CD4-positive, alpha-beta T cell (primary cell): ENCODE results near the gene KRT2. TPM values are rescaled to one million over a fixed set of nuclear protein-coding genes. Genes with fewer than 3 reads are reported as not detected.

Source experiments
- ATAC-seq: fragments of 200-7000 bp; cut with Tn5 transposase; one replicate; pipeline ENCODE4 v1.10.0; 2022; ENCODE audit warnings: mild to moderate bottlenecking; ENCODE audit not compliant: poor library complexity
- CTCF ChIA-PET: fragments of 350-600 bp; sonication (Branson Sonifier 250); formaldehyde crosslinking; loops from one replicate; lab custom pipeline; 2021; ENCODE audit warnings: antibody characterized with exemption, inconsistent platforms; lab: Charles Lee
- POLR2A ChIA-PET: fragments of 350-600 bp; sonication (Branson Sonifier 250); formaldehyde crosslinking; loops from one replicate; lab custom pipeline; 2021; ENCODE audit warnings: antibody characterized with exemption, inconsistent platforms; lab: Charles Lee
- DNase-seq, 14 experiments: peaks; one replicate each; pipeline ENCODE4 v3.0.0-alpha.2; 2013 to 2020; ENCODE audit warnings: mixed read lengths in 2 of 14
- H3K27ac ChIP-seq, 2 donors: one replicate each; pipeline versions ENCODE4 v1.5.1 to v1.7.0; 2013; ENCODE audit warnings: low read length in 2 of 2, low read depth in 1 of 2, mild to moderate bottlenecking in 1 of 2
- H3K27me3 ChIP-seq, 2 experiments: 1 replicate in 1 of 2; 2 replicates in 1 of 2; pipeline versions ENCODE4 v1.6.1 to v1.7.0; 2013; ENCODE audit warnings: low read length in 2 of 2, control low read depth in 1 of 2, mild to moderate bottlenecking in 1 of 2, moderate library complexity in 1 of 2; ENCODE audit not compliant: insufficient read depth in 2 of 2, control insufficient read depth in 1 of 2
- H3K36me3 ChIP-seq: one replicate; pipeline ENCODE4 v1.6.1; 2013; ENCODE audit warnings: low read length, control low read depth; ENCODE audit not compliant: insufficient read depth
- H3K4me1 ChIP-seq: one replicate; pipeline ENCODE4 v1.6.1; 2013; ENCODE audit warnings: low read length, control low read depth; ENCODE audit not compliant: insufficient read depth
- H3K4me3 ChIP-seq: one replicate; pipeline ENCODE4 v1.5.1; 2013; ENCODE audit warnings: mild to moderate bottlenecking, low read length, moderate library complexity
- H3K9me3 ChIP-seq, 2 experiments: 1 replicate in 1 of 2; 2 replicates in 1 of 2; pipeline versions ENCODE4 v1.6.1 to v1.7.0; 2013; ENCODE audit warnings: low read length in 2 of 2, mild to moderate bottlenecking in 2 of 2, control low read depth in 1 of 2, moderate library complexity in 1 of 2; ENCODE audit not compliant: control insufficient read depth in 1 of 2, insufficient read depth in 1 of 2
- H3K27ac Mint-ChIP-seq: one replicate; pipeline ENCODE4 v1.8.0; 2020; ENCODE audit warnings: mixed read lengths
- H3K27me3 Mint-ChIP-seq: one replicate; pipeline ENCODE4 v1.8.0; 2021; ENCODE audit warnings: mixed read lengths
- H3K36me3 Mint-ChIP-seq: one replicate; pipeline ENCODE4 v1.8.0; 2021; ENCODE audit warnings: low read depth, mixed read lengths
- H3K4me1 Mint-ChIP-seq: one replicate; pipeline ENCODE4 v1.8.0; 2021; ENCODE audit warnings: low read depth, mixed read lengths
- H3K4me3 Mint-ChIP-seq: one replicate; pipeline ENCODE4 v1.8.0; 2020; ENCODE audit warnings: mild to moderate bottlenecking, mixed read lengths
- H3K9me3 Mint-ChIP-seq: one replicate; pipeline ENCODE4 v1.8.0; 2020; ENCODE audit warnings: mixed read lengths
- intact Hi-C, 2 experiments: fragments of 100-400 bp; cut with DNase I in 1 of 2; cut with micrococcal nuclease in 1 of 2; formaldehyde crosslinking; loops; one replicate each; pipeline versions ENCODE4 v1.15.1 to v1.9.0; 2023 to 2025; cut with DNase I, micrococcal nuclease
- total RNA-seq, 174 experiments: library from RNA in 2 of 174; stranded (reverse) in 2 of 174; gene quantifications; one replicate each; pipeline ENCODE4 v1.2.3 and lab custom pipeline; 2021 to 2026
- TF ChIP-seq, protein P1 (sequence below): fragments of 200-600 bp; IDR thresholded peaks from one replicate; pipeline ENCODE4 v1.8.0; 2022; ENCODE audit warnings: antibody characterized with exemption, mild to moderate bottlenecking

KRT2 gene
- total RNA-seq, 2 experiments from 2014 or later = 1.7 to 2.1 TPM

GRCh38 chr12:52696588-52696987, 44.6 kb upstream of the KRT2 start:
- no peak overlapping the region for H3K4me3 ChIP-seq
- CTCF ChIA-PET = no interaction called here
- no peak overlapping the region for H3K4me3 Mint-ChIP-seq
- H3K27ac Mint-ChIP-seq = no peak overlapping the region
- H3K9me3 Mint-ChIP-seq = no peaks in the 10 kb centered on the region
- peaks cover 17% of the 10 kb centered on the region for H3K4me1 Mint-ChIP-seq
- POLR2A ChIA-PET = no interaction called here
- intact Hi-C loops = no loop called here
- H3K36me3 ChIP-seq = no peaks in the 10 kb centered on the region
- DNase-seq = no peak
- H3K27me3 Mint-ChIP-seq = no peaks in the 10 kb centered on the region
- TF ChIP-seq, protein P1, sequence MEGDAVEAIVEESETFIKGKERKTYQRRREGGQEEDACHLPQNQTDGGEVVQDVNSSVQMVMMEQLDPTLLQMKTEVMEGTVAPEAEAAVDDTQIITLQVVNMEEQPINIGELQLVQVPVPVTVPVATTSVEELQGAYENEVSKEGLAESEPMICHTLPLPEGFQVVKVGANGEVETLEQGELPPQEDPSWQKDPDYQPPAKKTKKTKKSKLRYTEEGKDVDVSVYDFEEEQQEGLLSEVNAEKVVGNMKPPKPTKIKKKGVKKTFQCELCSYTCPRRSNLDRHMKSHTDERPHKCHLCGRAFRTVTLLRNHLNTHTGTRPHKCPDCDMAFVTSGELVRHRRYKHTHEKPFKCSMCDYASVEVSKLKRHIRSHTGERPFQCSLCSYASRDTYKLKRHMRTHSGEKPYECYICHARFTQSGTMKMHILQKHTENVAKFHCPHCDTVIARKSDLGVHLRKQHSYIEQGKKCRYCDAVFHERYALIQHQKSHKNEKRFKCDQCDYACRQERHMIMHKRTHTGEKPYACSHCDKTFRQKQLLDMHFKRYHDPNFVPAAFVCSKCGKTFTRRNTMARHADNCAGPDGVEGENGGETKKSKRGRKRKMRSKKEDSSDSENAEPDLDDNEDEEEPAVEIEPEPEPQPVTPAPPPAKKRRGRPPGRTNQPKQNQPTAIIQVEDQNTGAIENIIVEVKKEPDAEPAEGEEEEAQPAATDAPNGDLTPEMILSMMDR = no peak
- no peak for ATAC-seq
- no peaks in the 10 kb centered on the region for H3K36me3 Mint-ChIP-seq
- no peak overlapping the region for H3K27ac ChIP-seq
- no peaks in the 10 kb centered on the region for H3K9me3 ChIP-seq
- H3K27me3 ChIP-seq = no peaks in the 10 kb centered on the region
- peaks cover 10% of the 10 kb centered on the region for H3K4me1 ChIP-seq

- Histone ChIP-seq H3K27me3 (no peaks in the 10 kb centered on the region), H3K4me1 (peaks cover 24% of the 10 kb centered on the region), H3K4me3 (no peak overlapping the region), H3K9me3 (no peaks in the 10 kb centered on the region), H3K27ac (no peak overlapping the region), H3K36me3 (no peaks in the 10 kb centered on the region)
- intact Hi-C loops = no loop called here
- H3K4me1 Mint-ChIP-seq = peaks cover 33% of the 10 kb centered on the region
- DNase-seq (no peak), ATAC-seq (no peak)
- ChIA-PET CTCF (no interaction called here), POLR2A (no interaction called here)
- no peaks in the 10 kb centered on the region for H3K27me3 Mint-ChIP-seq
- no peak overlapping the region for H3K4me3 Mint-ChIP-seq
- TF ChIP-seq, protein P1 = no peak
- no peak overlapping the region for H3K27ac Mint-ChIP-seq
- no peaks in the 10 kb centered on the region for H3K9me3 Mint-ChIP-seq
- no peaks in the 10 kb centered on the region for H3K36me3 Mint-ChIP-seq
These were observed 43.0 kb upstream of the KRT2 start for GRCh38 chr12:52695039-52695438.

GRCh38 chr12:52694151-52694550, 42.1 kb upstream of the KRT2 start:
- no peaks in the 10 kb centered on the region for H3K36me3 Mint-ChIP-seq
- Histone ChIP-seq H3K27ac (no peak overlapping the region), H3K4me1 (peaks cover 27% of the 10 kb centered on the region), H3K27me3 (no peaks in the 10 kb centered on the region), H3K4me3 (no peak overlapping the region), H3K36me3 (no peaks in the 10 kb centered on the region), H3K9me3 (no peaks in the 10 kb centered on the region)
- no peak overlapping the region for H3K4me3 Mint-ChIP-seq
- TF ChIP-seq, protein P1 = no peak
- H3K4me1 Mint-ChIP-seq = peaks cover 40% of the 10 kb centered on the region
- no peaks in the 10 kb centered on the region for H3K9me3 Mint-ChIP-seq
- DNase-seq = no peak
- POLR2A ChIA-PET = interaction anchor here (0.7 kb wide), 1 partner anchor 236 kb away, joined by 4 read pairs; no protein-coding TSS in a partner anchor
- intact Hi-C loops = loop anchor here (5.0 kb wide), 3 partner anchors 48 to 82 kb away; no protein-coding TSS in a partner anchor
- H3K27me3 Mint-ChIP-seq = no peaks in the 10 kb centered on the region
- CTCF ChIA-PET = no interaction called here
- no peak for ATAC-seq
- H3K27ac Mint-ChIP-seq = no peak overlapping the region
